K562 (cell line): ENCODE data around the gene RUFY2. TPM values are rescaled to one million over a fixed set of nuclear protein-coding genes. Genes with fewer than 3 reads are reported as not detected.

Experiments
- BMI1 ChIP-seq: fragments of 150-350 bp; IDR thresholded peaks from 2 replicates; pipeline ENCODE4 v1.6.1; 2014; ENCODE audit warnings: low read length
- C11orf30 ChIP-seq: fragments of 450-650 bp; IDR thresholded peaks from 2 replicates; pipeline ENCODE4 v1.6.1; 2016; ENCODE audit warnings: low read depth, mild to moderate bottlenecking
- DMBX1 ChIP-seq: fragments of 250-450 bp; sonication (Bioruptor Pico); IDR thresholded peaks from 2 replicates; pipeline ENCODE4 v1.8.0; 2022; ENCODE audit warnings: inconsistent platforms, mild to moderate bottlenecking, moderate library complexity, borderline replicate concordance
- ERF ChIP-seq: fragments of 450-650 bp; formaldehyde crosslinking; IDR thresholded peaks from 2 replicates; pipeline ENCODE4 v1.4.0; 2020; ENCODE audit warnings: mild to moderate bottlenecking, mixed read lengths
- FOSL1 ChIP-seq: fragments of 200-800 bp; sonication (Bioruptor generic); conservative IDR thresholded peaks from 2 replicates; pipeline ENCODE4 v1.6.1; 2016; ENCODE audit warnings: missing genetic modification characterization, missing compliant biosample characterization
- NR2C2 ChIP-seq, 2 experiments: fragments of 200-800 bp in 1 of 2; sonication (Bioruptor generic) in 1 of 2; sonication (generic) in 1 of 2; formaldehyde crosslinking in 1 of 2; IDR thresholded peaks; 2 replicates each; pipeline versions ENCODE4 v1.6.1 to v1.8.0; 2016 to 2022; ENCODE audit warnings: mild to moderate bottlenecking in 1 of 2, missing compliant biosample characterization in 1 of 2, missing genetic modification characterization in 1 of 2, missing genetic modification reagents in 1 of 2
- PML ChIP-seq: IDR thresholded peaks from 2 replicates; pipeline ENCODE4 v1.6.1; 2012; ENCODE audit warnings: low read length, inconsistent platforms
- SETDB1 ChIP-seq: IDR thresholded peaks from one replicate; pipeline ENCODE4 v1.6.1; 2012; ENCODE audit warnings: low read length, control low read depth, inconsistent platforms
- ZFP91 ChIP-seq: sonication (generic); formaldehyde crosslinking; IDR thresholded peaks from 2 replicates; pipeline ENCODE4 v1.8.0; 2022; ENCODE audit warnings: mild to moderate bottlenecking, missing genetic modification reagents
- polyA plus RNA-seq, 8 experiments: library from polyadenylated mRNA; depleted of rRNA in 4 of 8; stranded (reverse) in 5 of 8; unstranded in 3 of 8; fragments of >200 nt; fragmentation: Nextera tagmentation in 2 of 8; fragmentation: Illumina TruSeq in 1 of 8; extraction: Ambion mirVana in 2 of 8; extraction: Trizol in 1 of 8; gene quantifications; 2 replicates each; pipeline versions ENCODE4 v1.2.1 to v1.2.3, GENCODE V29; 2011 to 2014; ENCODE audit warnings: inconsistent platforms in 1 of 8, missing spikeins in 1 of 8
- total RNA-seq, 7 experiments: library from RNA; depleted of rRNA in 6 of 7; stranded (reverse); fragments of >200 nt in 6 of 7; fragmentation: Illumina TruSeq in 2 of 7; extraction: Trizol in 2 of 7; gene quantifications; 2 replicates each; pipeline versions ENCODE4 v1.2.1 to v1.2.3, GENCODE V29; 2011 to 2021; ENCODE audit warnings: low replicate concordance in 1 of 7
- TF ChIP-seq, protein P1 (sequence below): sonication (generic); formaldehyde crosslinking; IDR thresholded peaks from 2 replicates; pipeline ENCODE4 v1.8.1; 2023; ENCODE audit warnings: mild to moderate bottlenecking, missing genetic modification reagents

The RUFY2 gene
- total and polyA plus RNA-seq, 9 of the 15 experiments (the other 6 are each of a cell fraction or from before 2014, with no cell fraction given): 3.7 to 20.1 (median 12.6) TPM

DNA sequence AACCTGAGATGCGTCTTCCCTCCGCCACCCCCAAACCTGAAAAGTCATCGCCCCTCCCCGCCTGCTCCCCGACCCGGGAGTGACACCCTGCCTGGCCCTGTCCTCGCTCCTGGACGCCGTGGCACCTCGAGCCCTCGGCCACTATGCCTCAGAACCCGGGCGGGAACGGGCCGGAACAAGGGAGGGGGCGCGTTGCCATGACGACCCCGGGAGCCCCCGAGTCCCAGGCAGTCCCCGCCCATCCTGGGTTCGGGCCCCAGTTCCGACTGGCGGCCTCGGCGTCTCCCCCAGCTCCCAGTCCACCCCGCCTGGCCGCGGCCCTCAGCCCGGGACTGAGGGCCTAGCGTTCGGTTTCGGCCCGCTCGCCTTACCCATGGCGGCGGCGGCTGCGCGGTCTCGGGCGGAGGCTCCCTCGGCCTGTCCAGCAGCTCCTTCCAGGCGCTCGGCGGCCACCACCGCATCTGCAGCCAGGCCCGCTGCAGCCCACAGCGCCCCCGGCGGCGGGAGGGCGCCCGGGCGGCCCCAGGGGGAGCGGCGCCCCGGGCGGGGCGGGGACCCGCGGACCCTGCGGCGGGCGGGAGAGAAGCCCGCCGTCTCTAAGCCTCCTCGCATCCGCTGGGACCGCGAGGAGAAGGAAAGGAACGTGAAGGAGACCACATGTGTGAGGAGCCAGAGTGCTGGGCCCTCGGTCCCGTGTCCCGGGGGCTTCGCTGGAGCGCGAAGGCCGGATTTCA lies at the start of gene RUFY2 (continued):
- TF ChIP-seq NR2C2 (CRISPR knock-in tag; IDR thresholded peaks at IDR 0.05): peak; percentile 51; the same call in 1 of the 2 replicates
- peak; percentile 66 for TF ChIP-seq NR2C2 (tag; IDR thresholded peaks at IDR 0.05)
- TF ChIP-seq ERF: peak; percentile 93
- TF ChIP-seq SETDB1: no peak
- TF ChIP-seq PML: peak; percentile 34
- peak; percentile 19; the same call in 1 of the 2 replicates for TF ChIP-seq FOSL1 (tag)
- TF ChIP-seq, protein P1, sequence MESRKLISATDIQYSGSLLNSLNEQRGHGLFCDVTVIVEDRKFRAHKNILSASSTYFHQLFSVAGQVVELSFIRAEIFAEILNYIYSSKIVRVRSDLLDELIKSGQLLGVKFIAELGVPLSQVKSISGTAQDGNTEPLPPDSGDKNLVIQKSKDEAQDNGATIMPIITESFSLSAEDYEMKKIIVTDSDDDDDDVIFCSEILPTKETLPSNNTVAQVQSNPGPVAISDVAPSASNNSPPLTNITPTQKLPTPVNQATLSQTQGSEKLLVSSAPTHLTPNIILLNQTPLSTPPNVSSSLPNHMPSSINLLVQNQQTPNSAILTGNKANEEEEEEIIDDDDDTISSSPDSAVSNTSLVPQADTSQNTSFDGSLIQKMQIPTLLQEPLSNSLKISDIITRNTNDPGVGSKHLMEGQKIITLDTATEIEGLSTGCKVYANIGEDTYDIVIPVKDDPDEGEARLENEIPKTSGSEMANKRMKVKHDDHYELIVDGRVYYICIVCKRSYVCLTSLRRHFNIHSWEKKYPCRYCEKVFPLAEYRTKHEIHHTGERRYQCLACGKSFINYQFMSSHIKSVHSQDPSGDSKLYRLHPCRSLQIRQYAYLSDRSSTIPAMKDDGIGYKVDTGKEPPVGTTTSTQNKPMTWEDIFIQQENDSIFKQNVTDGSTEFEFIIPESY (CRISPR knock-in tag): peak; percentile 68; the same call in 1 of the 2 replicates
- TF ChIP-seq DMBX1 (CRISPR knock-in tag): no peak; the same call in 1 of the 2 replicates
- TF ChIP-seq BMI1: peak; percentile 81
- peak; percentile 6 for TF ChIP-seq C11orf30
- TF ChIP-seq ZFP91 (CRISPR knock-in tag): no peak
- TF ChIP-seq, all 486 proteins: peak for 127
